Type B pancreatic cell (in vitro differentiated cells): ENCODE data around the gene CACNA2D1. TPM values are rescaled to one million over a fixed set of nuclear protein-coding genes. Genes with fewer than 3 reads are reported as not detected.
"Not testable (repeated sequence)": the region's sequence is repeated elsewhere in the genome, so short reads cannot be mapped to it uniquely, and the experiment has no call there.

Source experiments
- DNase-seq: peaks from one replicate; pipeline ENCODE4 v3.0.0; 2021; ENCODE audit warnings: mixed read lengths; ENCODE audit not compliant: unreplicated experiment; ENCODE audit errors: extremely low spot score
- H3K27ac Mint-ChIP-seq: 2 replicates; pipeline ENCODE4 v1.8.0; 2021; ENCODE audit warnings: mild to moderate bottlenecking, mixed read lengths
- H3K27me3 Mint-ChIP-seq: 2 replicates; pipeline ENCODE4 v1.8.0; 2021; ENCODE audit warnings: mixed read lengths
- H3K36me3 Mint-ChIP-seq: 2 replicates; pipeline ENCODE4 v1.8.0; 2021; ENCODE audit warnings: mixed read lengths
- H3K4me1 Mint-ChIP-seq: one replicate; pipeline ENCODE4 v1.8.0; 2021; ENCODE audit warnings: mixed read lengths; ENCODE audit not compliant: unreplicated experiment
- H3K4me3 Mint-ChIP-seq: 2 replicates; pipeline ENCODE4 v1.8.0; 2021; ENCODE audit warnings: mild to moderate bottlenecking, mixed read lengths
- H3K9me3 Mint-ChIP-seq: 2 replicates; pipeline ENCODE4 v1.8.0; 2021; ENCODE audit warnings: mixed read lengths
- CTCF ChIP-seq: fragments of 200-600 bp; sonication (generic); conservative IDR thresholded peaks from 2 replicates; pipeline ENCODE4 v1.5.0; 2021; ENCODE audit warnings: antibody characterized with exemption, mild to moderate bottlenecking
- total RNA-seq: library from RNA; stranded (reverse); gene quantifications from 2 replicates; pipeline ENCODE4 v1.2.1, GENCODE V29; 2021; ENCODE audit warnings: low replicate concordance

CACNA2D1 gene
- total RNA-seq, 1 donor from 2014 or later = 21.5 TPM

- Mint-ChIP-seq H3K4me1 (no peaks in the 10 kb centered on the region), H3K9me3 (no peaks in the 10 kb centered on the region), H3K36me3 (no peaks in the 10 kb centered on the region), H3K27ac (no peak overlapping the region), H3K4me3 (no peak overlapping the region), H3K27me3 (no peaks in the 10 kb centered on the region)
- DNase-seq = no peak
- TF ChIP-seq CTCF = no peak
Measured at GRCh38 chr7:82434275-82435022, 9.1 kb downstream of the CACNA2D1 start.

GRCh38 chr7:82433507-82433906 is 10.1 kb downstream of the CACNA2D1 start:
- no peak for DNase-seq
- Mint-ChIP-seq H3K4me1 (no peaks in the 10 kb centered on the region), H3K36me3 (no peaks in the 10 kb centered on the region), H3K9me3 (no peaks in the 10 kb centered on the region), H3K4me3 (no peak overlapping the region), H3K27ac (no peak overlapping the region), H3K27me3 (no peaks in the 10 kb centered on the region)
- TF ChIP-seq CTCF = no peak

- not testable (repeated sequence) for H3K27ac Mint-ChIP-seq, H3K9me3 Mint-ChIP-seq, DNase-seq, H3K4me3 Mint-ChIP-seq, H3K4me1 Mint-ChIP-seq, H3K36me3 Mint-ChIP-seq, H3K27me3 Mint-ChIP-seq
Measured at GRCh38 chr7:82432743-82433142, 10.8 kb downstream of the CACNA2D1 start.

DNA sequence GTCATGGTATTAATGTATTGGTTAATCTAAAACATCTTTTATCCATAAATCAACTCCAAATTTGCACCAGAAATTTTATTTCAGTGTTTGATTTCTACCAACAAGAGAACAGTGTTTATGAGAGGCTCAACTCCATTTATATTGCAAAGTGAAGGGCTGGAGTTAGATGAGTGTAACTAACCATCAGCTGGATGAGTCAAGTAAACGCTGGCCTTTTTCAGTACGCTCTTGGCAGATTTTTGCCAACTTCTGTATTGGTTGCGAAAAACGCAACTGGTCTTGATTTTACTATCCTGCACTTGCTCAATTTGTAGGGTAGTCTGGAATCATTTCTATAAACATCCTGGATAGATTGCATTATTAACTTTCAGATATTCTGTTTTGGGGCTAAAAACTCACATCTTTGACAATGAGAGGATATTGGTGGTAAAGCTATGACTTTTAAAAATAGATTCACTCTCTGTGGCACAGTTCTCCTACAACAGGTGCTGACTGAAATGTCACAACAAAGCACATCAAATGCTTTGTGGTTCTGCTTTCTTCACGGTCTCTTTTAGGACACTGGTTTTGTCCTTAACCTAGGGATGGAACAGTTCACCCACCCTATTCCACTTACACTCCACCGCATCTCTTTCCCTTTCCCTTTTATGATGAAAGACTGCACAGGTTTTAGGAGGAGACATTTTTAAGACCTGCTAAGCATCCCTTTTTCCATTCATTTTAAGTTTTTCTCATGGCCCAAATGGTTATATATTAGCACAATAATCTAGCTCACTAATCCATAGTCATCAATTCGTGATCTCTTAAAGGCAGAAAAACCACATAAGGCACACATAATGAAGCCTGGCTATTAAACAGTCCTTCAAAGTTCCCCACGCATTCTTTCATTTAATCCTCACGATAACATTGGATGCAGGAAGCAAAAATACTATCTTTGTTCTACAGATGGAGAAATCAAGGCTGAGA is 12.8 kb downstream of the CACNA2D1 start:
- no peak overlapping the region for H3K27ac Mint-ChIP-seq
- no peak for DNase-seq
- no peaks in the 10 kb centered on the region for H3K9me3 Mint-ChIP-seq
- no peaks in the 10 kb centered on the region for H3K4me1 Mint-ChIP-seq
- H3K36me3 Mint-ChIP-seq = no peaks in the 10 kb centered on the region
- no peak overlapping the region for H3K4me3 Mint-ChIP-seq
- no peak for TF ChIP-seq CTCF
- no peaks in the 10 kb centered on the region for H3K27me3 Mint-ChIP-seq

- Mint-ChIP-seq H3K36me3 (no peaks in the 10 kb centered on the region), H3K4me1 (no peaks in the 10 kb centered on the region), H3K4me3 (no peak overlapping the region), H3K27me3 (no peaks in the 10 kb centered on the region), H3K27ac (no peak overlapping the region), H3K9me3 (no peaks in the 10 kb centered on the region)
- no peak for TF ChIP-seq CTCF
- no peak for DNase-seq
Measured at GRCh38 chr7:82429408-82429807, 14.2 kb downstream of the CACNA2D1 start.
